A549 (cell line): ENCODE measurements around the gene BFSP2.

Experiments
- CHD2 ChIP-seq: fragments of 150-350 bp; IDR thresholded peaks from 2 replicates; pipeline ENCODE4 v1.6.1; 2014; ENCODE audit warnings: low read length; ENCODE audit not compliant: partially characterized antibody
- CTCF ChIP-seq: fragments of >200 bp; sonication (Bioruptor Twin); formaldehyde crosslinking; IDR thresholded peaks from 3 replicates; pipeline ENCODE4 v1.5.1; 2016
- ZSCAN20 ChIP-seq: fragments of 250-450 bp; sonication (Bioruptor Pico); IDR thresholded peaks from 2 replicates; pipeline ENCODE4 v1.8.0; 2022; ENCODE audit warnings: mild to moderate bottlenecking, moderate library complexity

GRCh38 chr3:133506215-133506901, 106.5 kb downstream of the BFSP2 start:
- TF ChIP-seq ZSCAN20 (CRISPR knock-in tag) (no peak), CHD2 (no peak), CTCF (no peak)
